NCI-H460 (cell line): ENCODE results near the gene KRTAP20-4. TPM values are rescaled to one million over a fixed set of nuclear protein-coding genes. Genes with fewer than 3 reads are reported as not detected.

Source experiments
- DNase-seq: peaks from one replicate; pipeline ENCODE4 v3.0.0-alpha.2; 2016; ENCODE audit warnings: low read depth; ENCODE audit errors: extremely low read depth
- polyA plus RNA-seq: library from polyadenylated mRNA; depleted of rRNA; stranded (reverse); fragments of >200 nt; gene quantifications from 2 replicates; pipeline ENCODE4 v1.2.3, GENCODE V29; 2014; cell fraction: nucleus; rRNA removed
- total RNA-seq: library from RNA; depleted of rRNA; stranded (reverse); fragments of >200 nt; shearing (Covaris generic); gene quantifications from 2 replicates; pipeline ENCODE4 v1.2.3, GENCODE V29; 2014; rRNA removed

The KRTAP20-4 gene
- total RNA-seq: not detected in 2 replicates
- not detected in 2 replicates for polyA plus RNA-seq

DNA sequence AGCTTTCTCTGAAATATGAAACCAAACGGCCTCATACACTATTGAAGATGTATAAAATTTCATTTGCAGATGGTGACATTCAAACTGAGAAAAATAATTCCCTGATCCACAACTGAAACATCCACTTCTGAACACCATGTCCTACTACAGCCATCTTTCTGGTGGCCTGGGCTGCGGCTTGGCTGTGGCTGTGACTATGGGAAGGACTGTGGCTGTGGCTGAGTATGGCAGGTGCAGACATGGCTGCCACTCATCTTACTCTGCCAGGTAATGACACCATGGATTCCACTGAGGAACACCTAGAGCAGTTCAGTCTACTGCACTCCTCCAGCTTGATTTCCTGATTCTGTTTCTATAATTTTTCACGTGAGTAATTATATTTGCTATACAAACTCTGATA, at the start of gene KRTAP20-4:
KRTAP20-4 (plus strand) TSS at position 106 of the 400 bp plus-strand sequence.
- no peak for DNase-seq

DNA sequence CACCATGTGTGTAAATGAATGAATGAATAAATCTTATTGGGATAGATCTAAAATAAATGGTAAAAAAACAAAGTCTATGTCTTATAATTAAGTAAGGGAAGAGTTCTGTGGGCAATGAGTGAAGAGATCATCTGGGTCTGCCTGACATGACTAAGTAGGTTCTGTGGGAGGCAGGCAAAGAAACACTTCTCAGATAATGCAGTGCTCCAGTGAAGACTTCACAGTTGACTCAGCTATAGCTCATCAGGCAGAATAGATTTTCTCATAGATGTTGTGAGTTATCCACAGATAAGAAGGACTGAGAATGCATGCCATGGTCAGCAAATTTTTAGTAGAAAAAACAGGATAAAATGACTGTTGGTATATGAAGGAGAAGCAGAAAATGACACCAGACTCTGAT, 42.7 kb upstream of the KRTAP20-4 start:
- DNase-seq: no peak

DNA sequence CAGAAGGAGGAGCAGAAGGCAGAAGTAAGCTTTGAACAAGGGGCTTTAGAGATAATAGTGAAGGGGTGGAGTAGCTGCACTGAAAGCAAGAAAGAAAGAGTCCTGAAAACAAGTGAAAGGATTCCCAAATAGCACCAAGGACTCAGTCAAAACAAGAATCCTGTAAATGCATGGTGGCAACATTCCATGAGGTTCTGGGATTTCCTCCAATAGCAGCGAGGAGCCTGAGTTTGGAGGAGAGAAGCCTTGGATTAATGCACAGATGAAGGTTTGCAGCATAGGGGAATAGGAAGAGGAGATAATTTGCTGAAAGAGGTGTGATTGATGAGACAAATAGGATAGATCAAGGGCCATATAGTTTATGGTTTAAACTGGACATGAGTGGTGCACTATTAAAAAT, 41.1 kb upstream of the KRTAP20-4 start:
- DNase-seq: no peak

DNA sequence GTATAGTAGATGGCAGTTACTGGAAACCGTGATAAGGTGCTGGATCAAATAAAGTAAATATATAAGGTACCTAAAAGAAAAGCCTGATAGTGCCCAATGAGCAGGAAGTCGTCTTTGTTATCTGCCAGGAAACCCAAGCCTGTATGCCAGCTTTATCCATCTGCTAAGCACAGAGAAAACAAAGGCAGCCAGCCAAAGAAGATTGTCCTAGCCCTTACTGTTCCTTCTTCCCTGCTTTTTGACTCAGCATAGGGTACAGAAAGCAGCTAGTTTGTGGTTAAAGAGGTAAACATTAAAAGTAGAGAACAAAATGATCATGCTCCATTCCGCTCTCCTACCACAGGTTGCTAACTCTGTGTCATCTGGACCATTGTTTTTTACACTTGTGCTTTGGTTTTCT, 40.3 kb upstream of the KRTAP20-4 start:
- DNase-seq: no peak

DNA sequence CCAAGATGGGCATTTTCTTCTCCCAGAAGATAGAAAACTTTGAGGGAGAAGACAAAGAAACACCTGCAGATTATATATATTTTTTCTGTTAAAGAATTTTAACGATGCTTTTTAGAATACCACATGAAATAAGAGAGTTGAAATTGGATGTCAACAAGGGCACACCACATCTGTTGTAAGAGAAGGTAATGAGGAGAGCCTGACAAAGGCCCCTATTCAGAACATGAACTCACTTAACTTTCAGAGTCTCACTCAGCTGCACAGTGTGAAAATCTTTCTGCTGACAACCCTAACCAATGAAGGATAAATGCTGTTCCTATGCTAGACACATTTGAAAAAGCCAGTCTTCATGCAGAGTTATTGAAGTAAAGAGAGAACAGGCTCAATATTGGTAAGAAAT, 37.6 kb upstream of the KRTAP20-4 start:
- no peak for DNase-seq

DNA sequence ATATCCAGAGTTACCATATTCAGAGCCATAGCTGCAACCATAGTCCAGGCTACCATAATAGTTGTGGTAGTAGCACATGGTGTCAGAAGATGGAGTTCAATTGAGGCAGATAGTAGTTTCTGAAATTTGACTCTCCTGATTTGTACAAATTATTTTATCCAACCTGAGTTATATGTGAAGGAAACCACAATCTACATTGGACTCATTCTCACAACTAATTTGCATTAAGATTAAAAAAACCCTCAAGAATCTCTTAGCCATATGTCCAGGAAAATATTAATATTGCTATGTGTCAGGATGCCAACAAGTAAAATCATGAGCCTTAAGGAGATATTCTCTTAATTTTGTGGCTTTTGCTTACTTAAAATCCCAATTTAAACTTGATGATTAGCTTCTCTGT, 30.1 kb upstream of the KRTAP20-4 start, which contains the start of gene KRTAP22-2:
KRTAP22-2 (minus strand) TSS at position 101 of the 400 bp plus-strand sequence.
- no peak for DNase-seq

DNA sequence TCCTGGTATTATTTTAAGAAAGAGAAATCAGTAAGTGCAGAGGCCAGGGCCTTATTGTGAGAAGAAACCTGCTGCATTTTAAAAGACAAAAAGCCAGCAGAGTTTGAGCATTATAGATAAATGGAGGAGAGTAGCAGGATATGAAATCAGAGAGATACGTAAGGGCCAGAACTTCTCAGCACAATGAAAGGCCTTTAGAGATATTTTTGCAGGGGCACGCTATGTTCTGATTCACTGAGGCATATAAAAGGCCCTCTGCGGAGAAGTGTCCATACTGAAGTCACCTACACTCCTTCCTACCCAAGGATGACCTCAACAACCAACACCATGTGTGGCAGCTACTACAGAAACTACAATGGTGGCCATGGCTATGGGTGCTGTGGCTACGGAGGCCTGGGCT, 28.3 kb upstream of the KRTAP20-4 start, which contains the start of gene KRTAP6-3:
KRTAP6-3 (plus strand) TSS at position 301 of the 400 bp plus-strand sequence; CDS start at position 307, 6 bp downstream.
- no peak for DNase-seq

DNA sequence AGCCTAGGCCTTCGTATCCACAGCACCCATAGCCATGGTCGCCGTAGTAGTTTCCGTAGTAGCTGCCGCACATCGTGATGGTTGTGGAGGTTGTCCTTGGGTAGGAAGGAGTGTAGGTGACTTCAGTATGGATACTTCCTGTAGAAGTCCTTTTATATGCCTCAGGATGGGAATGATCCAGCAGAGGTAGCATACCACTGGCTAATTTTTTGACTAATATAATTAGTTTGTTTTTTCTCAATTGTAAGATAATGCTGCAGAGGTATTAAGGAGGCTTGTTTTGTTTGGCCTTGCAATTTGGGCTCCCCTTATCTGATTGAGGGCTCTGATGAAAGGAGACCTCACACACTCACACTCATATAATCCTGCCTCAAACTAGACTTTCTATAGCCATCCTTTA, 21.6 kb upstream of the KRTAP20-4 start, which contains the start of gene KRTAP6-2:
KRTAP6-2 (minus strand) TSS at position 101 of the 400 bp plus-strand sequence; CDS start at position 73, 28 bp downstream.
- no peak for DNase-seq

DNA sequence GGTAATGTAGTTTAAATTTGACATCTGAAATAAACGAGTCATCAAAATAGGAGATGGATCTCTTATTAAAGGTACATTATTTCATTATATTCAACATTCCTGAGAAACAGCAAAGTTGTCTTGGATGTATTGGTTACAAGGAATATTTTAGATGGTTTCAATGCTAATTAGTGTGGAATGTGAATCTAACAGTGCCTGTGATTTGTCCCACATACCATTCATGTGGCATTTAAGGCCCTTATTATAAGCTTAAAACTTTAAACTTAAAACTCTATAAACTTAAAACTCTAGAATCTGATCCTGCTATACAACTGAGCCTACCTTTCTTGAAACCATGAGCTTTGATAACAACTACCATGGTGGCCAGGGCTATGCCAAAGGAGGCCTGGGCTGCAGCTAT, 19.6 kb upstream of the KRTAP20-4 start, which contains the start of gene KRTAP22-1:
KRTAP22-1 (plus strand) TSS at position 301 of the 400 bp plus-strand sequence.
- no peak for DNase-seq

DNA sequence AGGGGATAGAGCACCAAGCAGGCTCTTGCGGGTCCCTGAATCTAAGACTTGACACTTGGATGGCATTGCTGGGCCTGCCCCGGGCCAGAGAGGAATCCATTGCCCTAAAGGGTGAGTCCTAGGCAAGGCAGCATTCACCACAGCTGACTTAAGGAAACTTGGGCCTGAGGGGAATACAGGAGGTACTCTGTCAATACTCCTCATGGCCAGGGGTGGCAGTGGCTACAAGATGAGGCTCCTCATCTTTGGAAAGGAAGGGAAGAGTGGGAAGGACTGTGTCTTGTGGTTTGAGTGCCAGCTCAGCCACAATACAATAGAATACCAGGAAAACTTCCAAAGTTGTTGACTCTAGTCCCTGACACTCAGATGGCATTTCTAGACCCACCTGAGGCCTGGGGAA, 14.5 kb upstream of the KRTAP20-4 start:
- DNase-seq: no peak

DNA sequence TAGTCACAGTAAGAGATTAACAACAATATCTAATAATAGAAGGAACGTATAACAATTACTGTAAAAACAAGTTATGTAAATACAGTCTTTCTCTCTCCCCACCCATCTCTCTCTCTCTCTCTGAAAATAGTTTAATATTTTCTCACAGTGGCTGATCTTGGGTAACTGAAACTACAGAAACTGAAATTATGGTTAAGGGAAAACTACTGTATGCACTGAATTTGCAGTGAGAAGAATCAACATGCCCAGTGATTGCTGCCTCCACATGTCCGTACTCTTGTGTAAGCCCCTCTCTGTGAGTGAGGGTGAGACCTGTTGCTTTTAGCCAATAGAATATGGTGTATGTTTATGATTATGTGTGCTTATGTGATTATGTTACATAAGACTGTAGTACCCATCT, 8.3 kb upstream of the KRTAP20-4 start:
- DNase-seq: no peak

DNA sequence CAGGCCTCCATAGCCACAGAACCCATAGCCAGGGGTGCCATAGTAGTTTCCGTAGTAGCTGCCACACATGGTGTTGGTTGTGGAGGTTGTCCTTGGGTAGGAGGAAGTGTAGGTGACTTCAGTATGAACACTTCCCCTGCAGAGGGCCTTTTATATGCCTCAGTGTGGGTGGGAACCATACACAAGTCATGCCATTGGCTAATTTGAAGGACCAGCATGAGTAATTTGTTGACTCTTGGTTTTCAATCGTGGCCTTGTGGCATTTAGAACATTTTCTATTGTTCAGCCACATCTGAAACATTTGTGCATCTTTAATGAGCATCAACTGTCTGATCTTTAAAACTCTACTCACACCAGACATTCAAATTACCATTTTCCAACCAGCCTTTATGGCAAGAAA, 6.6 kb upstream of the KRTAP20-4 start, which contains the start of gene KRTAP6-1:
KRTAP6-1 (minus strand) TSS at position 95 of the 400 bp plus-strand sequence; CDS start at position 69, 26 bp downstream.
- DNase-seq: no peak

DNA sequence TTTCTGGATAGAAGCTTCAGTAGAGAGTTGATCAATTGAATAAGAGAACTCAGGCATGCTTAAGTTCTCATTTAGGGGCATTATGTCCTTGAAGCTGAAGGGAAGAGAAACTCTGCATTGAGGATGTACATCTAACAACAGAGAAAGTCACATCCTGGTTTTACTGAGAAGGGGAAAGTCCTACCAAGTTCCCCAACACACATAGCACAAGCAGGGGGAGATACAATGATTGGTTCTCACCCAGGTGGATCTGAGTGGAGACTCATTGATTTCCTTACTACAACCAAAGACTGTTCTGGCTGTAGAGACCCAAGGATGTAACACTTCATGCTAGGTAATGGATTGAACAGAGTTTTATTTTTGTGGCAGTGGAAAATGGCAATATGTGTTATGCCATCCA, 5.2 kb upstream of the KRTAP20-4 start:
- DNase-seq: no peak

DNA sequence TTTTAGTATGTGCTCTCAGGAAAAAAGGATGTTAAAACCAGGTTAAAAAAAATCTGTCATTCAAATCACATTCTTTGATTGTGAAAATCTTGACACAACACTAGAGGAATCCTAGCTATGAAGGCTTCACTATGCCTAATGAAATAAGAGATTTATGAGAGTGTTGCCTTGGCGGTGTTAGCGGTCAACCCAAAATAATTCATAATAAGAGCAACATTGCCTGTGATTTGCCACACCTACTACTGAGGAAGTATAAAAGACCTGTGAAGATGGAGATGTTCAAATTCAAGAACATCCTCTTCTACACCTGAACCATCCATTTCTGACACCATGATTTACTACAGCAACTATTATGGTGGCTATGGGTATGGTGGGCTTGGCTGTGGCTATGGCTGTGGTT, 4.3 kb upstream of the KRTAP20-4 start, which contains the start of gene KRTAP20-1:
KRTAP20-1 (plus strand) TSS at position 301 of the 400 bp plus-strand sequence; CDS start at position 331, 30 bp downstream.
- DNase-seq: no peak

DNA sequence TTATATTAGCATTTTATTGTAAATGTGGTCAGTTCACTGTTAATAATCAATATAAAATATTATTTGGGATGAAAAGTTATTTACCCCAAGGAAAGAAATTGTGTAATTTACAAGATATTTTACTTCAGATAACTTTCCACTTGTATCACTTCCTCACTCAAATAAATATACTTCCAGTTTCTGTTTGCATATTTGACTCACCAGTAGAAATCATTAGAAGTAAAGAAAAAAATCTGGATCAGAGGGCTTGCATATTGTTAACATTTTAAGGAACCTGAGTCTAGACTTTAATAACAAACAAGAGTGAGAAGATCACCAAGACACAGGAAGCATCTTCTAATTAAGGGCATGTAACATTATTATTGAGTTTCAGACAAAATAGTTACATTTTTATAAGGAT, 347 bp upstream of the KRTAP20-4 start:
- DNase-seq: no peak

DNA sequence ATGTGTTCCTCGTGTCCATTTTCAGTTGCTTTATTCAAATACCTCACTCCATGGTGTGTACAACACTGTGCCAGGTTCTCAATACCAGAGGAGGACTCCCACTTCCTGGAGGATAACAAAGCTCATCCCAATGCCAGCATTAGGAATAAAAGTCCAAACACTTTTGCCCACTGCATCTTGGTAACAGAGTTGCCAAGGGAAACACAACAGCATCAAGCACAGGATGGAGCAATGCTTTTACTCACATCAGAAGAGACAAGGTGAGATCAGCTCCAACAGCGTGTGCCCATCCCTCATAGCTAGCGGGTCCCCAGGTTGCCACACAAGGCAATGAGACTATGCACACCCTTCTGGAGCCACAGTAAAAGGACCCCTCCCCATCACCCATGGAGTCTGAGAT, 2.9 kb downstream of the KRTAP20-4 start:
- no peak for DNase-seq

DNA sequence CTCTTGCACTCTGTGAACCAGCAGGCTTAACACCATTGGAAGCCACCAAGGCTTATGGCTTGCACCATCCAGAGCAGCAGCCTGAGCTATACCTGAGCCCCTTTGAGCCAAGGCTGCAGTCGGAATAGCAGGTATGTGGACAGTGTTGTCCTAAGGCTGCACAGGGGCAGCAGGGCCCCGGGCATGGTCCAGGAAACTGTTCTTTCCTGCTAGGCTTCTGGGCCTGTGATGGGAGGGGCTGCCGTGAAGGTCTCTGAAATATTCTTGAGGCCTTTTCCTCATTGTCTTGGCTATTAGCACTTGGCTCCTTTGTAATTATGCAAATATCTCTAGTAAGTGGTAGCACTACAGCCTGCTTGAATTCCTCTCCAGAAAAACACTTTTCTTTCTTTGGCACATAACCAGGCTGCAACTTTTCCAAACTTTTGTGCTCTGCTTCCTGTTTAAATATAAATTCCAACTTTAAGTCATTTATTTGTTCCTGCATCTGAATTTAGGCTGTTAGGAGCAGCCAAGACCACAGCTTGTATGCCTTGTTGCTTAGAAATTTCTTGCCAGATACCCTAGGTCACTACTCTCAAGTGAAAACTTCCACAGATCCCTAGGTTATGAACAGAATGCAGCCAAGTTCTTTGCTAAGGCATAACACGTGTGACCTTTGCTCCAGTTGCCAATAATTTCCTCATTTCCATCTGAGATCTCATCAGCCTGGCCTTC, 5.2 kb downstream of the KRTAP20-4 start:
- no peak for DNase-seq

DNA sequence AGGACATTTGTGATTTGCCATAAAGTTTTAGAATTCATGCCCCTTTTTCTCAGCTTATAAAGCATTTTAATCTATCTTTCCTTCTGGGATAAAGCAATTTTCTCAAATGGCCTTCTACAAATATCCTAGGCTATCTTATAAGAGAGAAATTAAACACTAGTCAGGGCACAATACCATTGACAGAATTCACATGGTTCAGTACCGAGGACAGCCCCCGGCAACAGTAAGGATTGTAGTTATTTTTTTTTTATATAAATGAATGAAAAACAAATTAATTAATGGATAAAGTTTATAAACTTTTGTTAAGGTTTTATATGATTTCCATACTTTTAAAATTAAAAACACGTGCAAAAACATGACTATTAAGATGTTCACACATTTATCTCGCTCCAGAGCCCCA, 7.7 kb downstream of the KRTAP20-4 start:
- no peak for DNase-seq

DNA sequence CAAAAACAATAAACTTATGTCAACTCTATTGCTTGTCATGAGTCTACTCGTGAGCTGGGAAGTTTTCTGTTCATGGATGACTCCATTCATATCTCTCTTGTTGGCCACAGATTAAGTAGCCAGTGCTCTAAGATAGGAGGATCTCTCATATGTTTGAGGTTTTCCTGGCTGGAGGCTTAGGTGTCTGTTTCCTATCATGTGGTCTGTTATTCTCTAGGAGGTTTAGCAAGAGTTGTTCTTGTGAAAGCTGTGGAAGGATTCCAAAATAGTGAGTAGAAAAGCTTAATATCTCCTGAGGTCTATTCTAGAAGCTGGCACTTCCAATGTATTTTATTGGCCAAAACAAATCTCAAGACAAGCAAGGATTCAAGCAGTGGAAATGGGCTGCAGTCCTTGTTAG, 8.8 kb downstream of the KRTAP20-4 start:
- DNase-seq: no peak

DNA sequence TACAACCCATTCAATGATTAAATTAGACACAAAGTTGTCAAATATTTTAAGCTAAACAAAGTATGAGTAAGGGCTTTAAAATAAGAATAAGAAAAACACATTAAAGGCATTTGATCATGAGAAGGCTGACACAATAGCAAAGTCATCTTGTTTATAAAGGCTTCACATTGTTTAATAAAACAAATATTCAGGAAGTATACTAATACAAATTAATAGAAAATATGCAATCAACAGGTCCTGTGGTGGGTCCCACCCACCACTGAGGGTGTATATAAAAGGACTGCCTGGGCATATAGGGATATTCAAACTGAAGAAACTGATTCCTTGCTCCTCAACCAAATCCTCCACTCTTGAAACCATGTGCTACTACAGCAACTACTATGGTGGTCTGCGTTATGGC, 14.5 kb downstream of the KRTAP20-4 start, which contains the start of gene KRTAP20-2:
KRTAP20-2 (plus strand) TSS at position 301 of the 400 bp plus-strand sequence; CDS start at position 359, 58 bp downstream.
- no peak for DNase-seq

DNA sequence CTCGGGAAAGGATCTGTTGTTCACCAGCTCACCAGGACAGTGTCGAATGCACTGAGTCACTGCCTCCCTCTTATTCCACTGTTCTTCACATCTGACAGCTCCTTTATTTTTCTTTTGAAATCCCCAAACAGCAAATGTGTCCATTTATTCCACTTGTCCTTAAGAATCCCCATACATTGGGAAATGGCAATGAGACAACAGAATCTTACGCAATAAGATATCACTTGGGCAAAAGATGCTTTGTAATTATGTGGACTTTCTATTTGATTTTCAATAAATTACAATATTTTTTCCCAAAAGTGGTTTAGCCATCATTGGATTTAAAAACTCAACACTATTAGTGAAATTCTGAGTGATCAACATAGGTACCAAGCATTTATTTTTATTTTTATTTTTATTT, 18.3 kb downstream of the KRTAP20-4 start:
- DNase-seq: no peak

DNA sequence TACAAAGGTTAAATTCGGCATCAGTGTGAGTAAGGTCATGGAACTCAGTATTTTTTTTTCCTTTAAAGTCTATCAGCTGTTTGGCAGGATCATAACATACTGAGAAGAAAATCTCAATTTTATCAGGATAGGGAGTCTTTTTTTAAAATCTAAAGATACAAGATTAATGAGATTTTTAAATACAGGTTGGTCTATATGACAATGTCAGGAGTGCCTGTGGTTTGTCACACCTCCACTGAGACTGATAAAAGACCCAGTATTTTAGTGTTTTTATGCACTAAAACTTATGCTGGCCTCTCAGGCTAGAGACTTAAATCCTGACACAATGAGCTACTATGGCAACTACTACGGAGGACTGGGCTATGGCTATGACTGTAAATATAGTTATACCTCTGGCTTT, 22.1 kb downstream of the KRTAP20-4 start, which contains the start of gene KRTAP20-3:
KRTAP20-3 (plus strand) TSS at position 301 of the 400 bp plus-strand sequence.
- DNase-seq: no peak
